Activated naive CD8-positive, alpha-beta T cell treated with anti-CD3 and anti-CD28 coated beads, Interleukin-2, amount 50 U/mL, for 16 hours (primary cell): ENCODE results near the gene POLE4.

Experiments
- DNase-seq: peaks from one replicate; pipeline ENCODE4 v3.0.0-alpha.2; 2020; ENCODE audit warnings: low read depth, low spot score

The POLE4 gene, protein sequence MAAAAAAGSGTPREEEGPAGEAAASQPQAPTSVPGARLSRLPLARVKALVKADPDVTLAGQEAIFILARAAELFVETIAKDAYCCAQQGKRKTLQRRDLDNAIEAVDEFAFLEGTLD

DNA sequence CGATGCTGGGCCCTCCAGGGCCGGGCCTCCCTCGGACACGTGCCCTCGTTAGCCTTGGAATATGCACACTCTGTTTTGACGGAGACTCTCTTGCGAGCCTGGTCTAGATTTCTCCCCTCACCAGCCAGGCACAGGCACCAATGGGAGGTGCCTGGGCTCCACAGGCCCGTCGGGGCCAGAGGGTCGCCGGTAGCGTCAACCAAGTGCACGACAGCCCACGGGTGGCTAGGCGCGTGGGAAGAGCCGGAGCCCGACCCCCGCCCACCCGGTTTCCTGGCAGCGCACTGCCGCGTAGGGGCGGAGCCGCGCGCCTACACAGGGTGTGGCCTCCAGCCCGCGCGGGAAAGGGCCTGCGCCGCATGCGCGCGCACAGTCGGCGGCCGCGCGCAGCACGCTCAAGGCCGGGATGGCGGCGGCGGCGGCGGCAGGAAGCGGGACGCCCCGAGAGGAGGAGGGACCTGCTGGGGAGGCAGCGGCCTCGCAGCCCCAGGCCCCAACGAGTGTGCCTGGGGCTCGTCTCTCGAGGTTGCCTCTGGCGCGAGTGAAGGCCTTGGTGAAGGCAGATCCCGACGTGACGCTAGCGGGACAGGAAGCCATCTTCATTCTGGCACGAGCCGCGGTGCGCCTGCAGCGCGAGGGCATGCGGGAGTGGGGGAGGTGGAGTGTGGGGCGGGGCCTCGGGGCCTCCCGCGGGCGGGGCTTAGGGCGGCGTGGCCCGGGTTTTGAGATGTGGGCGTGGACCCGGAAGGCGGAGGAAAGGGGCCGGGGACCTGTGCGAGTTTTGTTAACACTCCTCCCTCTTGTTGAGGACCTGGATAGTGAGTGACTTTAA is at the start of gene POLE4:
TSS of gene POLE4 (plus strand) at position 370 of the 832 bp plus-strand sequence. CDS start at position 407, 37 bp downstream.
- peak; percentile 90 for DNase-seq

DNA sequence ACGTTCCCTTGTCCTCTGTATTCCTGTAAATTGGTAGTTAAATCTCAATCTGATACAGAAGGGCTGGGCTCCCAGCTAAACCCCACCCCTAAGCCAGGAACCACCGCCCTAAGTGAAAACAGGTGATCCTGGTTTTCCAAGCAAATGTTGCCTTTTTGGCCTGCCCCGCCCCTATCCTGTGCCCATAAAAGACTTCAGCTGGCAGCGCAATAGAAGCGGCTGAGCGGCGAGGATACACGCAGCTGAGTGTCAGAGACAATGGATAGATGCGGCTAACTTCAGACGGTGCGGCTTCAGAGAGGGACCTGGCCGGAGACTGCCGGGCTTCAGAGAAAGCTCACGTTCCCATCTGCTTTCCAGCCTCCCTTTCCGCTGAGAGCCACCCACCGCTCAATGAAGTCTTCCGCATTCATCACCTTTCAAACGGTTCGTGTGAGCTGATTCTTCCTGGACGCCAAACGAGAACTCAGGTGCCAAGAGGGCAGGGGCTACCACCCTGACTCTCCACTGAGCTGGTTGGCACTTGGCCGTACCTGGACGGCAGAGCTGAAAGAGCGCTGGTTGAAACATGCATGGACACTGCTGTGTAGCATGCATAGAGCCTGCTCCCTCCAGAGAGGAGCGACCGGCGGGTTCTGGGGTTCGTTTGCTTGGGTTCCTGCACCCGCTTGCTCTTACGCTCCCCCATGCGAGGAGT is 49.5 kb upstream of the POLE4 start:
- no peak for DNase-seq

DNA sequence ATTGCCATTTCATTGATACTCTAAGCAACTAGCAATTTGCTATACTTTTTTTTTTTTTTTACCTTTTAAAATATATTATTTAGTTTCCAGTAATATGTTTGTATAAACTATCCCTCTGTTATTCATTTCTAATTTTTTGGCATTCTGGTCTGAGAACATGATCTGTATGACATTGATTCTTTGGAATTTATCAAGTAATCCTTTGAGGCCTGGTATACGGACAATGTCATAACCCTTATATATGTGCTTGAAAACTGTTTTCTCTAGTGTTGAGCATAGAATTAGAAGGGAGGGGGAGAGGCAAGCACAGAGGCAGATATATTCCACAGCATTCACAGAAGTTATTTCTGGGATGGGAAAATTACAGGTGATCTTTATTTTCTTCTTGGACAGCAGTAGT is 48.2 kb upstream of the POLE4 start:
- no peak for DNase-seq

DNA sequence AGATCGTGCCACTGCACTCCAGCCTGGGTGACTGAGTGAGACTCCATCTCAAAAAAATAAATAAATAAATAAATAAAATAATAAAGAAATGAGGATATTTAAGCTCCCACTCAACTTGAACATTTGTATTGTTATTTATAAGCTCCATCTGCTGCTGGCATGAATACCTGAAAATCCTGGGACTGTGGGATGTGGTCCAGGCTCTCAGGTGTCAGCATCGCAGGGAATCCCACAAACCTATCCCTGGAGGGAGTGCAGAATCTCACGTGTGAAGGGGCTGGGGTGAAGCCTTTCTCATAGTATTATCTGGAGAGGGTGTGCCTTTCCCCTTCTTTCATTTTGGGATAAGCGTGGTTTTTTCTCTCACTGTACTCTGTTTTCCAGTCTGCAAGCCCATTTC is 47.4 kb upstream of the POLE4 start:
- DNase-seq, result no peak

DNA sequence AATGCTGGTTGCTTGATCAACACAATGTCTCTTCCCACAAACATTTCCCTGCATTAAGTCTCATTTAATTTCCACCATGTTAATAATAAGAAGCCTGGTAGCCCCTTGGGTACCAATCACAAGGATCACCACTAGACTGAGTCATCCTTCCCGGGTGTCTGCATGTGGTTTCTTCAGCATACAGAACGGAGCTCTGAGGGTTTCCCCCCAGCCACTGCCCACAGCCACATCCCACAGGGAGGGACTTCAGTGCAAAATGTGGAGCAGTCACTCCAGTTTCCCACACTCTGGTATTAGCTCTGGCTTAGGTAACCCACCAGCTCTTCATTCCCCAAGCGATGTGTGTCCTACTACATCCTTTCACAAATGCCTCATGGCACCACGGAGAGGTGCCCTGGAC is 42.7 kb upstream of the POLE4 start:
- no peak for DNase-seq

DNA sequence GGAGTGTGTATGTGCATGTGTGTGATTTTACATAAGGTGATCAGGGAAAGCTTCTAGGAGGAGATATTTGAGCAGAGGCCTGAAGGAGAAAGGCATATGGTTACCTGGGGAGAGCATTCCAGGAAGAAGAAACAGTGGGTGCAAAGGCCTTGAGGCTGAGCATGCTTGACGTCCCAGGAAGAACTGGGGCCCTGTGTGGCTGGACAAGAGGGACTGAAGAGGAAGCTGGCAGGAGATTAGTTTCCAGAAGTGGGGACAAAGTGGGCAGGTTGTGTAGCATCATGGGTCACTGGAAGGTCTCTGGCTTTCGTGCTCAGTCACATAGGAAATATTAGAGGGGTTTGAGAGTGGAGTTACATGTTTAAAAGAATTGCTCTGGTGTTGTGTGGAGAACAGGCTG is 42.0 kb upstream of the POLE4 start:
- no peak for DNase-seq

DNA sequence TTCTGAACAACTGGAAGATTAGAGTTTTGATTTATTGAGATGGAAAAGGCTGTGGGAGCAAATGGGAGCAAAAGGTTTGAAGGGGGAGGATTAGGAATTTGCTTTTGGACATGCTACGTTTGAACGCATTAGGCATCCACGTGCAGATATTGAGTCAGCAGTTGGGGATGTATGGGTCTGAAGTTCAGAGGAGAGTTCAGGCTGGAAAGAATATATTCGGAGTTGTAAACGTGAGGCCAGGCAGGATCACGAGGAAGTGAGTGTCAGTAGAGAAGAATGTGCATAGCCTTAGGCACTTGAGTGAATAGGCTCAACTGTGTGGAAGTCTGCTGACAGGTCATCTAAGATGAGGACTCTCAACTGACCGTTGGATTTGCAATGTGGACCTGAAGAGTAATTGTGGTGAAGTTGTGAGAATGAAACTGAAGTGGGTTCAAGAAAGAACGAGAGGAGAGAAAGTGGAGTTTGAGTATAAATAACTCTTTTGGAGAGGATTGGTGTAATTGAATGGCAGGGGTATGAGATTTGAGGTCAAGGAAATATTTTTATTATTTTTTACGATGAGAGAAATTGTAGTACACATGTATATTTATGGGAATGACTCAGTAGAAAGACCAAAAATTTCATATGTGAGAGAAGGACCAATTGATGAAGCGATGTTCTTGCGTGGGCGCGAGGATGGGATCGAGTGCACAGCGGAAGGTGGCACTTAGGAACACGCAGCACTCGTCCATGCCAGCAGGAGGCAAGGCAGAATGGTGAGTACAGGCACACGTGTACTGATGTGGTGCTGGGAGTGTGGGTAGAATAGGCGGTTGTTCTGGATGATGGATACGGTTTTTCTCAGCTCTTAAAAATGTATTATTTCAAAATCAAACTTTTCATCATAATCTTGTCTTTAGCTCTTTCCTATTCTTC is 40.5 kb upstream of the POLE4 start:
- DNase-seq, result no peak

DNA sequence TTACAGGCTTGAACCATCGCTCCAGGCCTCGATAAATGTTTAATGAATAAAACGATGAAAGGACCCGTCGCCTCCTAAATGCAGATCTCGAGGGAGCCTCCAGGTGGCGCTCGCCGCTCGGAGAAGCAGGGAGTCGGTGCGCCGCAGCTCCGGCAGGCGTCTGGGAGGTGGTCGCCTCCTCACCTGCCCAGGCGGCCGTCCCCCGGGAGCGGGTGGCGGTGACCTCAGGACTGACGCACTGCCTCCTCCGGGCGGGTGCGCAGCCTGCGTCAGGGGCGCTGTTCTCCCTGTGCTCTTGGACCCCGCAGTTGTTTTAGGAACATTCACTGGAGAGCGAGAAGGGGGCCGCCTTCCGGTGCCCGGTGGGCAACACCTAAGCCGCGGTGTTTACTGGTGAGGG is 38.6 kb upstream of the POLE4 start:
- peak; percentile 58 for DNase-seq

DNA sequence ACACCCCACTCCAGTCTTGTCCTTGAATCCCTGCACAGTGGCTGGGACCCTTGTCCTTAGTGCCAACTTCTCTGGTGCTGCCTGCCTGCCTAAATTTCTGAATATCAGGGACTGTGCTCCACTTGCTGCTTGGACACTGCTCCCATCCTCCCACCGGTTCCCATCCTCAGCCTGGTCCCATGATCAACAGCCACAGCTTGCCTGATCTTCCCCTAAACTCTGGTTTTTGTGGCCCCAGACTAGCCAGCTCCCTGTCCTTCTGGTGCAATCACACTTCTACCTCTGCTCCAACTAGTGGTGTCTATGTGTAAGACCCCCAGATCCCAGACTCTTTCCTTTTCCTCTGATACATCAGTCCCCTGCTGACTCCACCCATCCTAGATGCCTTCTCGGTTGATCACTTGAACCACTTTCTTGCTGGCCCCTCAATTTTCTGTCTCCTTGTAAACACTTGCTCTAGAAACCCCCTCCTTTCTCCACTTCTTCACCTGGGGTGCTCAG is 37.2 kb upstream of the POLE4 start:
- DNase-seq, result no peak

DNA sequence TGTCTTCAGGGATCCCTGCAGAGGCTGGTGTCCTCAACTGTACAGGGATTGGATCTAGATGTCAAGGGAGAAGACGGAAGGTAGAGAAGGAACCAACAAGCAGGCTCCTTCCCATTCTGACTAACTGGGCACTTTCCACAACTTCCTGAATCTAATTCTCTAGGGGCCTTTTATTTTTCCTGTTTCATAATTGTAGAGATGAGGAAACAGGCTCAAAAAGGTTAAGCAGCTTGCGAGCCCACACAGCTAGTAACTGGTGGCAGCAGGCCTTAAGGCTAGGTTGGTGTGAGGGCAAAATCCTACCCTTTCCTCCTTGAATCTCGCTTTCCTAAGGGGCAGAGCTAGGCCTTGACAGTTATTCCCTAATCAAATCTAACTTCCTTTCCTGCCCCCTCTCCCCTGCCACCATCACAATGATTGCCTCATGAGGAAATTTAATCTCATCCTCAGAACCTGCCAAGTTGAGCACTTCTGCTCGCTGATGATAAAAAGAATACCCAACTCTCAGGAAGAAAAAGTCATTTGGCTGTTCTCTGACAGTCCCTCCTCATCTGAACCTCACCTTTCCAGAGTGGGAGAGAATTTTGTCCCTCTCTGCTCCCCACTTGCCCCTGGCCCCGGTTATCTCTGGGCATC is 35.7 kb upstream of the POLE4 start:
- DNase-seq, result no peak

DNA sequence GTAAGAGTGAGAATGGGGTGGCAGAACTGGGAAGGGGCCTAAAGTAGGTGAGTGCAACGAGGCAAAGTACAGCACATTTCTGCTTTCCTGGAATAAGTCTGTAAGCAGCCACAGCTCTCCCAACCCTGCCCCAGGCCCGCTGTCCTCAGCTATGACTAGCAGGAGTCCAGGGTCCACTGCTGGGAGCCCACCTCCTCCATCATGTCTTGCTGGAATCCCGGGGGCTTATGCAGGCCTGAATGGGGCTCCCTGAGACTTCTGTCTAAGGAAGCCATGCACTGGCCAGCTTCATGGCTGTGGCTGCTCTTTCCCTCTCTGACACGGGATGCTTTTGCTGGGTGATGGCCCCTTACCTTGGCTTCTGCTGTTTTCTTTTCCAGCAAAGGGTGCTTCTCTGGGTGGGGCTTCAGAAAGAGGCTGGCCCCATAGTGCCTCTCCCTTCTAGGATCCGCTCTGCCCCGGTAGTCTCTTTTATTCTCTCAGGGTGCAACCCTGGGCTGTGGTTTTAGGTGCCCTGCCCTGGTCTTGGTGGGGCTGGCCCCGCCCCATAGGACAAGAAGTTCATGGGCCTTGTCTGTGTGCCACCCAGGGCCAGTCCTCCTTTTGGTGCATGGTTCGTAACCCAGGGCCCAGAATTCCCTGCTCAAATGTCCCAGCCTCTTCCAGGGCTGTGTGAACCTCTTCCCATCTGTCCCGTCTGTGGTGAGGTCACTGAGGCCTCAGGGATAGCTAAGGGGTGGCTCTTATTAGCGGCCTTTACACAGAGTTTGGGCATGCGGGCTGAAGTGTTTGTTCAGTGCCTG is 33.8 kb upstream of the POLE4 start:
- DNase-seq, result no peak

DNA sequence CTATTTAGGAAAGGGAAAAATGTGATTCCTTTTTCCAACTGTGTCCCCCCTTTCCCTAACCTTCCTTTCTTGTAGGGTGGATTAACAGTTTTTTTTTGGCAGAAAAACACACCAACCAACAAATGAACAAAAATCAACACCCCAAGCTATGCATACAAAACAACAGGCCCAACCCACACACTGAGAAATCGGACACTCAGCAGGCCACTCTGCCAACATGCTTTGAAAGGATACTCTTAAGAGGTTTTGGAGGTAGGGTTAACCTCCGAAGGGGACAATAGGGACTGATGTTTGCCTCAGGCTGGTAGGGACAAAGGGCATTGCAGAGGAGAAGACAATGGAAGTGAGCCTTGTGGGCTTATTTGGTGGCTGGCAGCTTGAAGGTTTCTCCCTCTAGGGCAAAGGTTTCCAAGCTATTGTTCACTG is 33.1 kb upstream of the POLE4 start:
- DNase-seq, result no peak

DNA sequence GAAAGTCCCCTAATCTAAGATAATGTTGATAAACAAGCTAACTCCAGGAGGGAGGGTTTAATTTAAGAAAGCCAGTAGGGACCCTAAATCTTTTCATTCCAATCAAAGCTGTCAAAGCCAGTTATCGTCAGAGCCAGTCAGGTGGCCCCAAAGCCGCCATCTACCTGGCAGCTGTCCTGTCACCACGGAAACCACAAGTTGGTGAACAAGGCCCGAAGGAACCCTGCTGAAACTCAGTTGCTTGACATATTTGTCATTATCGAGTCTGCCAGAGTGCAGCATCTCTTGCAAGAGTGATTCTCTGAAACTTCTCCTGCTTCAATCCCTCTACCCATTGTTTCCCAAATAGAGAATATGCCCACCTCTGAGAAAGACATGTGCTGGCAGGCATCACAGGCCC is 30.8 kb upstream of the POLE4 start:
- no peak for DNase-seq

DNA sequence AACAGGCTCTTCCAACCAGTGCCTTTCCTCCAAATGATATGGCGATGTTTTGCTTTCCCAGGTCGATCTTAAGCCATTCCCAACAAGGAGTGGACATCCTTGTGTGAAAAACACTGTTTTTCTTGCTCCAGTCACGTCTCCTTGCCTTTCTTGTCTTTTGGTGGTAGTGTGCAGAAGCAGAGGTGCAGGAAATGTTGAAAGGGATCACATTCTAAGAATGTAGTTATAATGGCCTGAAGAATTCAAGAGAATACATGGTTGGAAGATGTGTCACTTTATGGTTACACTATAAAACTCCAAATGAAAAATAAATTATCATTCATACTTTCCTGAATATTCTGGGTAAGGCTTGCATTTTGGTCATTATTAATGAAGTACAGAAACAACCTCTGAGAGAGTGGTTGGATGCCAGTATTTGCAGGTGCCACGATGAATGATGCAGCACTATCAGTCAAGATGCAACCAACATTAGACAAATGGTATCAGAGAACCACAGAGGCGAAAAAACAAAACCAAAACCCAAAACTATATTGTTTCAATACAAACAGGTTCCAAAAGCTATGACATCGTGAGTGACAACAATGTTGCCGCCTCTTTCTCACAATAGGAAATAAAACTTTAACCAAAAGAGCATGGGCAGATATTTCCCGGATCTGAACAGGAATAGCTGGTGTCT is 27.5 kb upstream of the POLE4 start:
- DNase-seq, result no peak

DNA sequence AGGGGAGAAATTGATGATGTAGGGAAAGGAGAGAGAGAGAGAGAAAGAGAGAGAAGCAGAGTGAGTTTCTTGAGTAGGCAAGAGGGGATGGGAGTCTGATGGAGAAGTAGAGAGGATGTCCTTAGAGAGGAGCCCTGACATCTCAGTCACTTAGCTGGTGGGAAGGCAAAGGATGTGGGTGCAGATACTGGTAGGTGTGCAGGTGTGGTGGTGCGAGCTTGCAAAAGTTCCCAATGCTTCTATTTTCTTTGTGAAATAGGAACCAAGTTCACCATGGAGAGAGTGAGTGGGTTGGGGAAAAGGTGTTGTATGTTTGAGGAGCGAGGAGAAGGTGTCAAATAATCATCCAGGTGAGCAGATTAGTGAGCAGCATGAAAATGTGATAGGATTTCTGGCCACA is 26.5 kb upstream of the POLE4 start:
- DNase-seq, result no peak

DNA sequence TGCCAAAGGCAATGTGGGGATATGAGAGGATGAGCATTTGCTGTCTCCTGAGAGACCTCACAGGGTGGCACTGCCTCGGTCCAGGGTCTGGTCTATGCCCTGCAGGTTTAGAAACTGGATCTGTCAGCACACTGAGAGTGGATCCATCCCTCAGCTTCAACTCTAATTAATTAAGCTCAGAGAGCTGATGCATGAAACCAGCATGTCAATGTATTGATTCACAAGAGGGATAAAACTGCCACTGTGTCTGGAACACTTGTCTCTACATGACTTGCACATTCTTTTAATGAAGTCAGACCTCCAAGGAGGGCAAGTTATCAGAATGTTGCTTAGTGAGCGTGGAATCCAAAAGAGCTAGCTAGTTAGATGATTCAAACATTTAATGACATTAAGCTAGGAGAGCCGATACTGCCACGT is 22.5 kb upstream of the POLE4 start:
- DNase-seq, result no peak

DNA sequence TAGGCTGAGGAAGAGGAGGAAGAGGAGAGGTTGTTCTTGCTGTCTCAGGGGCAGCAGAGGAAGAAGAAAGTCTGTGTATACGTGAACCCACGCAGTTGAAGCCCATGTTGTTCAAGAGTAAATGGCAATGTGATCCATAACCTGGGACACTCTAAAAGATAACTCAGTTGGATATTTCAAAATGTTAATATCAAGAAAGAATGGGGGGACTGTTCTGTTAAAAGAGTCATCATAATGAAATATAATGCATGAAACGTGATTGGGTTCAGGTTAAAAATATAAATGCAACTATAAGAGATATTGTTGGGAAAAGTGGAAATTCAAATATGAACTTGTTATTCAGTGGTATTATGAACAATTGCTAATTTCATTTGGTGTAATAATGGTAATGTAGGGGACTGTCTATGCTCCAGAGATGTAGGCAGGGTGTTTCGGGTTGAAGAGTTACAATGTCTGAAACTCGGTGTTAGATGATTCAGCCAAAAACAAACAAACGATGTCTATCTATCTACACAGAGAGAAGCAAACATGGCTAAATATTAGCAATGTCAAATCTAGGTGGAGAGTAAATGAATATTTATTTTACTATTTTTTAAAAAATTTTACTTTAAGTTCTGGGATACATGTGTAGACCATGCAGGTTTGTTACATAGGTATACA is 21.1 kb upstream of the POLE4 start:
- DNase-seq, result no peak

DNA sequence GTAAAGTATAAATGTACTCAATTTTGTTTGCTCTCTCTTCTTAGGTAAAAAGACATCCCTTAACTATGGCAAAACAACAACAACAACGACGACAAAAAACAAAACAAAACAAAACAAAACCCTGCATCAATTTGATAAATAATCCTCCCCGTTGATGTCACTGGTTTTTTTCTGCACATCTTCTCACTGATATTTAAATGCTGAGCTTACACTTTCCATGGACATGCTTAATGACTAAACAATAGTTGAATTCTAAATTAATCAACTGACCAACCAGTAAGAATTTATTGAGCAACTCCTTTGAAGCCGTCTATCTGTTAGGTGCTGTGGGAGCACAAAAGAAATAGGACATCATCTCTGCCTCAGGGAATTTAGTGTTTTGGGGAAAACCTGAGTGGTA is 20.2 kb upstream of the POLE4 start:
- no peak for DNase-seq
